ENCODE measurements around the gene DEFB131B. TPM values are rescaled to one million over a fixed set of nuclear protein-coding genes. Genes with fewer than 3 reads are reported as not detected.

DEFB131B gene
- total and polyA plus RNA-seq, 7 experiments from 2014 or later: not detected

- peaks cover 0 to 5% (median 0%) of the 10 kb centered on the region in 3 experiments for H3K36me3 ChIP-seq (ENCODE audit: control insufficient read depth in 2 of 3, insufficient read depth in 3 of 3, low read length in 3 of 3)
- H3K27ac Mint-ChIP-seq: no peak overlapping the region
- H3K9me3 ChIP-seq (ENCODE audit: control insufficient read depth in 2 of 3, low read length in 3 of 3): no peaks in the 10 kb centered on the region
- ChIA-PET CTCF (interaction anchor here (0.6 kb wide), 1 partner anchor 30 kb away, joined by 3 read pairs; no protein-coding TSS in a partner anchor), POLR2A (interaction anchor here (0.5 to 0.6 kb wide), 2 partner anchors 17 to 97 kb away, joined by 3 read pairs; no protein-coding TSS in a partner anchor)
- no peaks in the 10 kb centered on the region for H3K9me3 Mint-ChIP-seq
- H3K36me3 Mint-ChIP-seq: peaks cover 0 to 13% (median 8%) of the 10 kb centered on the region in 5 donors
- H3K27ac ChIP-seq (ENCODE audit: low read depth, low read length): no peak overlapping the region
- ATAC-seq: no peak
- DNase-seq: no peak
- no peak overlapping the region for H3K4me3 Mint-ChIP-seq
- peaks cover 10 to 12% of the 10 kb centered on the region in 2 donors for H3K4me1 ChIP-seq (ENCODE audit: control insufficient read depth in 2 of 2, insufficient read depth in 2 of 2, low read length in 2 of 2)
- H3K27me3 ChIP-seq (ENCODE audit: control insufficient read depth in 2 of 2, insufficient read depth in 2 of 2, low read length in 2 of 2): no peaks in the 10 kb centered on the region
- intact Hi-C loops (cut with micrococcal nuclease): no loop called here
- H3K4me3 ChIP-seq (ENCODE audit: low read length): no peak overlapping the region
- peaks cover 32 to 63% (median 49%) of the 10 kb centered on the region in 7 donors for H3K4me1 Mint-ChIP-seq
- no peaks in the 10 kb centered on the region for H3K27me3 Mint-ChIP-seq
Observed at GRCh38 chr11:71933141-71933933, 55.1 kb downstream of the DEFB131B start.

Other genes starting within 250 kb of the DEFB131B start
- not detected for gene DEFB108B, start 45.3 kb upstream of the DEFB131B start, total RNA-seq
- not detected for gene DEFB108B, start 45.3 kb upstream of the DEFB131B start, polyA plus RNA-seq
- gene XNDC1N, start 50.1 kb downstream of the DEFB131B start, total RNA-seq: 10 to 100 TPM; 18.8 to 27.2 (median 24.3) TPM
- gene XNDC1N, start 50.1 kb downstream of the DEFB131B start, polyA plus RNA-seq: 1 to 10 TPM; 5.0 to 8.8 TPM
- gene RNF121, start 50.6 kb downstream of the DEFB131B start, total RNA-seq: 10 to 100 TPM; 18.2 to 37.2 (median 29.2) TPM
- 10 to 100 TPM in 1 of 2 donors, 1 to 10 TPM in 1; 8.8 to 10.8 TPM for gene RNF121, start 50.6 kb downstream of the DEFB131B start, polyA plus RNA-seq
- 10 to 100 TPM; 17.6 to 30.2 (median 23.1) TPM for gene IL18BP, start 120.5 kb downstream of the DEFB131B start, total RNA-seq
- gene IL18BP, start 120.5 kb downstream of the DEFB131B start, polyA plus RNA-seq: 10 to 100 TPM; 14.4 to 15.1 TPM
- gene NUMA1, start 202.1 kb downstream of the DEFB131B start, total RNA-seq: 100 to 1,000 TPM; 216 to 453 (median 266) TPM
- 100 to 1,000 TPM in 1 of 2 donors, 10 to 100 TPM in 1; 27.1 to 142 TPM for gene NUMA1, start 202.1 kb downstream of the DEFB131B start, polyA plus RNA-seq
- 1 to 10 TPM; 1.2 to 7.8 (median 4.6) TPM for gene LRRC51, start 202.4 kb downstream of the DEFB131B start, total RNA-seq
- 1 to 10 TPM; 2.0 to 2.7 TPM for gene LRRC51, start 202.4 kb downstream of the DEFB131B start, polyA plus RNA-seq
- gene LAMTOR1, start 224.8 kb downstream of the DEFB131B start, total RNA-seq: 10 to 100 TPM; 41.8 to 83.0 (median 69.7) TPM
- gene LAMTOR1, start 224.8 kb downstream of the DEFB131B start, polyA plus RNA-seq: 10 to 100 TPM; 63.2 to 78.0 TPM
- gene TOMT, start 227.5 kb downstream of the DEFB131B start, total RNA-seq: under 1 TPM in 1 of 5 experiments, not detected in 4; 0.42 TPM
- not detected for gene TOMT, start 227.5 kb downstream of the DEFB131B start, polyA plus RNA-seq
- gene ANAPC15, start 234.2 kb downstream of the DEFB131B start, total RNA-seq: 10 to 100 TPM; 43.0 to 59.6 (median 44.1) TPM
- gene ANAPC15, start 234.2 kb downstream of the DEFB131B start, polyA plus RNA-seq: 100 to 1,000 TPM in 1 of 2 donors, 10 to 100 TPM in 1; 99.1 to 113 TPM

All from naive thymus-derived CD4-positive, alpha-beta T cell (primary cell).